HCT116 (cell line): Measurements from ENCODE around the gene CACNA2D2. TPM values are rescaled to one million over a fixed set of nuclear protein-coding genes. Genes with fewer than 3 reads are reported as not detected.

ENCODE experiments used
- ATAC-seq: fragments of 200-7000 bp; cut with Tn5 transposase; 2 replicates; pipeline ENCODE4 v1.9.1; 2020; ENCODE audit warnings: mild to moderate bottlenecking, moderate library complexity
- BruUV-seq: library from RNA; stranded (reverse); fragments of 400-500 nt; replicated peaks from 2 replicates; lab custom pipeline; 2021; lab: Mats Ljungman, UMichigan
- CTCF ChIA-PET: fragments of 300-600 bp; sonication (Branson Sonifier 250); formaldehyde crosslinking; loops from one replicate; lab custom pipeline; 2021; ENCODE audit warnings: antibody characterized with exemption; lab: Charles Lee
- POLR2A ChIA-PET: fragments of 300-600, 350-600 bp; sonication (Branson Sonifier 250); formaldehyde crosslinking; loops from one replicate; lab custom pipeline; 2021; ENCODE audit warnings: antibody characterized with exemption; lab: Charles Lee
- RAD21 ChIA-PET, 2 experiments: fragments of 300-600 bp; sonication (Branson Sonifier 250); formaldehyde crosslinking; loops; one replicate each; lab custom pipeline; 2023; ENCODE audit warnings: low total read pairs in 2 of 2; ENCODE audit not compliant: uncharacterized antibody in 2 of 2, unreplicated experiment in 2 of 2, low non-redundant PET in 1 of 2; lab: Charles Lee
- DNase-seq: peaks from one replicate; pipeline ENCODE4 v3.0.0-alpha.2; 2010; ENCODE audit warnings: low read depth, low spot score
- H2AFZ ChIP-seq: fragments of 200-600 bp; shearing (Covaris generic), sonication (generic); 2 replicates; pipeline ENCODE4 v1.6.1; 2017; ENCODE audit warnings: low read depth, mixed run types, mixed read lengths, antibody characterized with exemption, low read length; ENCODE audit not compliant: poor library complexity, severe bottlenecking
- H3K27ac ChIP-seq: 2 replicates; pipeline ENCODE4 v1.5.1; 2012; ENCODE audit warnings: low read depth, low read length
- H3K27me3 ChIP-seq: fragments of 200-600 bp; sonication (generic); 2 replicates; pipeline ENCODE4 v1.6.1; 2016; ENCODE audit warnings: mixed run types, low read length, mixed read lengths; ENCODE audit not compliant: insufficient read depth
- H3K36me3 ChIP-seq, 2 experiments: fragments of 200-500 bp in 1 of 2; fragments of 200-600 bp in 1 of 2; sonication (Bioruptor generic) in 1 of 2; sonication (generic) in 1 of 2; 2 replicates each; pipeline versions ENCODE4 v1.5.1 to v1.6.1; 2014 to 2016; ENCODE audit warnings: low read length in 2 of 2, inconsistent platforms in 1 of 2, mixed read lengths in 1 of 2, mixed run types in 1 of 2; ENCODE audit not compliant: insufficient read depth in 2 of 2, control insufficient read depth in 1 of 2
- H3K4me1 ChIP-seq, 2 experiments: fragments of 200-600 bp in 1 of 2; sonication (generic) in 1 of 2; 2 replicates each; pipeline versions ENCODE4 v1.5.1 to v1.6.1; 2012 to 2017; ENCODE audit warnings: low read length in 2 of 2, inconsistent platforms in 1 of 2, mild to moderate bottlenecking in 1 of 2, mixed read lengths in 1 of 2, mixed run types in 1 of 2, moderate library complexity in 1 of 2; ENCODE audit not compliant: insufficient read depth in 2 of 2, control insufficient read depth in 1 of 2
- H3K4me2 ChIP-seq: fragments of 200-600 bp; sonication (generic); 2 replicates; pipeline ENCODE4 v1.6.1; 2017; ENCODE audit warnings: mixed run types, low read length, mixed read lengths
- H3K4me3 ChIP-seq, 2 experiments: fragments of 200-600 bp in 1 of 2; sonication (generic) in 1 of 2; replicated peaks in 1 of 2; 2 replicates each; pipeline ENCODE4 v1.5.1; 2011 to 2016; ENCODE audit warnings: low read length in 2 of 2, control low read depth in 1 of 2, low read depth in 1 of 2, mild to moderate bottlenecking in 1 of 2, mixed read lengths in 1 of 2, mixed run types in 1 of 2
- H3K79me2 ChIP-seq: fragments of 200-600 bp; sonication (generic); 2 replicates; pipeline ENCODE4 v1.6.1; 2017; ENCODE audit warnings: mild to moderate bottlenecking, mixed run types, low read length, moderate library complexity, mixed read lengths; ENCODE audit not compliant: insufficient read depth
- H3K9ac ChIP-seq: fragments of 200-600 bp; sonication (generic); 2 replicates; pipeline ENCODE4 v1.6.1; 2016; ENCODE audit warnings: low read length, mixed read lengths
- H3K9me2 ChIP-seq: fragments of 200-600 bp; sonication (generic), shearing (Covaris generic); 2 replicates; pipeline ENCODE4 v1.6.1; 2017; ENCODE audit warnings: mixed run types, mild to moderate bottlenecking, moderate library complexity; ENCODE audit not compliant: insufficient read depth
- H3K9me3 ChIP-seq, 2 experiments: fragments of 200-500 bp in 1 of 2; fragments of 200-600 bp in 1 of 2; sonication (Bioruptor generic) in 1 of 2; sonication (generic) in 1 of 2; 2 replicates each; pipeline ENCODE4 v1.6.1; 2014 to 2017; ENCODE audit warnings: low read length in 2 of 2, mixed read lengths in 2 of 2, inconsistent platforms in 1 of 2, low read depth in 1 of 2, mild to moderate bottlenecking in 1 of 2, mixed run types in 1 of 2, moderate library complexity in 1 of 2; ENCODE audit not compliant: control insufficient read depth in 1 of 2, insufficient read depth in 1 of 2
- H4K20me1 ChIP-seq: fragments of 200-600 bp; sonication (generic), shearing (Covaris generic); 2 replicates; pipeline ENCODE4 v1.6.1; 2017; ENCODE audit warnings: mixed run types, mild to moderate bottlenecking, moderate library complexity; ENCODE audit not compliant: insufficient read depth
- ATF3 ChIP-seq: IDR thresholded peaks from 2 replicates; pipeline ENCODE4 v1.6.1; 2012
- CBX3 ChIP-seq: IDR thresholded peaks from 2 replicates; pipeline ENCODE4 v1.6.1; 2012; ENCODE audit warnings: low read depth
- CEBPB ChIP-seq: IDR thresholded peaks from 2 replicates; pipeline ENCODE4 v1.6.1; 2012; ENCODE audit warnings: low read depth
- EGR1 ChIP-seq: IDR thresholded peaks from 2 replicates; pipeline ENCODE4 v1.6.1; 2012; ENCODE audit warnings: low read depth
- ELF1 ChIP-seq: IDR thresholded peaks from 2 replicates; pipeline ENCODE4 v1.6.1; 2012; ENCODE audit warnings: low read depth, borderline replicate concordance
- EZH2 ChIP-seq: fragments of 200-600 bp; sonication (generic); IDR thresholded peaks from 2 replicates; pipeline ENCODE4 v1.6.1; 2017; ENCODE audit warnings: antibody characterized with exemption, mixed run types
- EZH2phosphoT487 ChIP-seq: fragments of 200-600 bp; IDR thresholded peaks from 2 replicates; pipeline ENCODE4 v1.6.1; 2018; ENCODE audit warnings: antibody characterized with exemption, borderline replicate concordance
- FOSL1 ChIP-seq: IDR thresholded peaks from 2 replicates; pipeline ENCODE4 v1.6.1; 2012; ENCODE audit warnings: low read depth
- JUND ChIP-seq: IDR thresholded peaks from 2 replicates; pipeline ENCODE4 v1.6.1; 2012
- POLR2A ChIP-seq: IDR thresholded peaks from 2 replicates; pipeline ENCODE4 v1.7.0; 2011; ENCODE audit warnings: borderline replicate concordance; ENCODE audit not compliant: insufficient read depth, insufficient read length; ENCODE audit errors: extremely low read depth
- POLR2AphosphoS5 ChIP-seq: IDR thresholded peaks from 2 replicates; pipeline ENCODE4 v1.6.1; 2011; ENCODE audit warnings: mild to moderate bottlenecking, low read depth, low read length, moderate library complexity
- RAD21 ChIP-seq: IDR thresholded peaks from 2 replicates; pipeline ENCODE4 v1.6.1; 2012; ENCODE audit warnings: low read depth, mild to moderate bottlenecking
- SIN3A ChIP-seq: IDR thresholded peaks from 2 replicates; pipeline ENCODE4 v1.6.1; 2012; ENCODE audit warnings: low read depth
- SP1 ChIP-seq: IDR thresholded peaks from 2 replicates; pipeline ENCODE4 v1.6.1; 2012; ENCODE audit warnings: low read depth
- SRF ChIP-seq: IDR thresholded peaks from 2 replicates; pipeline ENCODE4 v1.6.1; 2012; ENCODE audit warnings: low read depth
- TCF7L2 ChIP-seq: IDR thresholded peaks from 2 replicates; pipeline ENCODE4 v1.7.0; 2011; ENCODE audit warnings: borderline replicate concordance, inconsistent platforms; ENCODE audit not compliant: insufficient read depth, insufficient read length; ENCODE audit errors: extremely low read depth
- YY1 ChIP-seq: IDR thresholded peaks from 2 replicates; pipeline ENCODE4 v1.6.1; 2011; ENCODE audit warnings: low read length, low read depth, moderate library complexity, mild to moderate bottlenecking; ENCODE audit not compliant: insufficient replicate concordance; ENCODE audit errors: extremely low read depth
- ZBTB33 ChIP-seq: IDR thresholded peaks from 2 replicates; pipeline ENCODE4 v1.6.1; 2011; ENCODE audit warnings: mild to moderate bottlenecking, low read length, moderate library complexity; ENCODE audit not compliant: insufficient replicate concordance; ENCODE audit errors: extremely low read depth
- ZFX ChIP-seq: fragments of 450-650 bp; IDR thresholded peaks from 2 replicates; pipeline ENCODE4 v1.6.1; 2017
- ZNF274 ChIP-seq: fragments of 200-500 bp; sonication (Bioruptor generic); IDR thresholded peaks from 2 replicates; pipeline ENCODE4 v1.6.1; 2014; ENCODE audit warnings: mild to moderate bottlenecking, low read depth, low read length, inconsistent platforms
- intact Hi-C: fragments of 100-400 bp; cut with micrococcal nuclease; formaldehyde crosslinking; loops from 2 replicates; pipeline ENCODE4 v1.10.0; 2022
- total RNA-seq: library from RNA; stranded (reverse); gene quantifications from one replicate; pipeline ENCODE4 v1.2.1, GENCODE V29; 2021; ENCODE audit not compliant: unreplicated experiment

Gene CACNA2D2
- total RNA-seq, 1 experiment from 2014 or later, result 10.2 TPM

DNA sequence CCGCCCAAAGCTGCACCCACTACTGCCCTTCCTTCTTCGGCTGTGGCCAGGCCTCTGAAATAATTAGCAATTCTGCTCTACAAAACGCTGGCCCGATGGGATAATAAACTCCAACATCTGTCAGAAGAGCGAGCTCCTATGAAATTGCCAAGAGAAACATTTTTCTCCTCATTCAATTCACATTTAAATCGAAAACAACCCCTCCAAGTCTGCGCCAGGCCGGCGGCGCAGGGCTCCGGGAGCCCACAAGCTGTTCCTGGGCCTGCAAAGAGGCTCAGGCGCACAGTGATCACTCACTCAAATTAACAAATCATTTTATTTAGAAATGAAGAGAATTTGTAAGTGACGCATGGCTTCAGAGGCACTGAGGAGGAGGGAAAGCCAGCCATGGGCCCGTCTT, 88.8 kb downstream of the CACNA2D2 start (continued):
- TF ChIP-seq POLR2A (no peak), SP1 (no peak)

- Histone ChIP-seq H3K27ac (no peak overlapping the region), H2AFZ (no peak overlapping the region), H3K4me1 (no peaks in the 10 kb centered on the region), H3K36me3 (no peaks in the 10 kb centered on the region), H3K9me3 (no peaks in the 10 kb centered on the region), H3K79me2 (no peaks in the 10 kb centered on the region), H4K20me1 (no peaks in the 10 kb centered on the region), H3K4me3 (no peak overlapping the region), H3K9ac (no peak overlapping the region), H3K27me3 (no peaks in the 10 kb centered on the region), H3K4me2 (no peak overlapping the region), H3K9me2 (no peaks in the 10 kb centered on the region)
- TF ChIP-seq RAD21 (no peak), SRF (no peak), POLR2AphosphoS5 (no peak), YY1 (no peak), CBX3 (no peak)
- intact Hi-C loops, result no loop called here
- DNase-seq (no peak), ATAC-seq (no peak)
- ChIA-PET POLR2A (no interaction called here), RAD21 (no interaction called here), CTCF (no interaction called here)
- BruUV-seq, result no TSS peak
Measured at GRCh38 chr3:50412231-50412754, 91.1 kb downstream of the CACNA2D2 start.

DNA sequence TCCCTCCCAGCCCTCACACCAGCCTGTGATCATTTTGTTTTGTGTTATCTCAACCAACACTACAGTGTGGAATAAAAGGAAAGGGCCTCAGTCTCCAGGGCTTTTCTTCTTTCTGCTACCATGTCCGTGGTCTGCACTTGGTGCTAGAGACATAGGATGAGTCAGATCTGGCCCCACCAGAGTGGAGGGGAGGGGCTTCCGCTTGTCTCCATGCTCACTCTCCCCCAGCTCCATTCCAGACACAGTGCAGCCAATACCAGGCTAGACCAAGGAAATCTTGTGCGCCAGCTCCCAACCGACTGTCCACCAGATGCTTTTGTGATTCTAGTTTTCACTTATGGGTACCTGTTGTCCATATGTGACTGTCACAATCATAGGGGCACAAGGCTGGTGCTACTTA, 92.2 kb downstream of the CACNA2D2 start:
- Histone ChIP-seq H3K4me2 (no peak overlapping the region), H4K20me1 (no peaks in the 10 kb centered on the region), H3K9ac (no peak overlapping the region), H3K27ac (no peak overlapping the region), H3K36me3 (no peaks in the 10 kb centered on the region), H3K79me2 (no peaks in the 10 kb centered on the region), H3K4me1 (no peaks in the 10 kb centered on the region), H3K9me3 (no peaks in the 10 kb centered on the region), H3K4me3 (no peak overlapping the region), H3K9me2 (no peaks in the 10 kb centered on the region), H3K27me3 (no peaks in the 10 kb centered on the region), H2AFZ (no peak overlapping the region)
- BruUV-seq, result no TSS peak
- ChIA-PET POLR2A (no interaction called here), CTCF (no interaction called here), RAD21 (no interaction called here)
- DNase-seq, result no peak
- ATAC-seq, result no peak
- intact Hi-C loops, result no loop called here
- TF ChIP-seq SRF, result no peak
- no peak for TF ChIP-seq SIN3A
- TF ChIP-seq POLR2A, result no peak
- no peak for TF ChIP-seq EGR1
- TF ChIP-seq JUND, result no peak
- no peak for TF ChIP-seq EZH2
- no peak for TF ChIP-seq EZH2phosphoT487
- TF ChIP-seq YY1, result no peak
- no peak for TF ChIP-seq ZFX
- TF ChIP-seq RAD21, result no peak
- no peak for TF ChIP-seq TCF7L2
- no peak for TF ChIP-seq ZBTB33
- TF ChIP-seq FOSL1, result no peak
- TF ChIP-seq ELF1, result no peak
- no peak for TF ChIP-seq ATF3
- no peak for TF ChIP-seq CEBPB
- no peak for TF ChIP-seq SP1
- TF ChIP-seq ZNF274, result no peak
